Stimulated activated CD8-positive, alpha-beta memory T cell treated with anti-CD3 and anti-CD28 coated beads, Interleukin-12 subunit alpha, Interleukin-12 subunit beta, amount 100 ng/mL, for 24 hours (primary cell): ENCODE measurements around the gene CHPF.

Source experiments
- DNase-seq: peaks from one replicate; pipeline ENCODE4 v3.0.0-alpha.2; 2020; ENCODE audit errors: extremely low read depth

The CHPF gene

DNA sequence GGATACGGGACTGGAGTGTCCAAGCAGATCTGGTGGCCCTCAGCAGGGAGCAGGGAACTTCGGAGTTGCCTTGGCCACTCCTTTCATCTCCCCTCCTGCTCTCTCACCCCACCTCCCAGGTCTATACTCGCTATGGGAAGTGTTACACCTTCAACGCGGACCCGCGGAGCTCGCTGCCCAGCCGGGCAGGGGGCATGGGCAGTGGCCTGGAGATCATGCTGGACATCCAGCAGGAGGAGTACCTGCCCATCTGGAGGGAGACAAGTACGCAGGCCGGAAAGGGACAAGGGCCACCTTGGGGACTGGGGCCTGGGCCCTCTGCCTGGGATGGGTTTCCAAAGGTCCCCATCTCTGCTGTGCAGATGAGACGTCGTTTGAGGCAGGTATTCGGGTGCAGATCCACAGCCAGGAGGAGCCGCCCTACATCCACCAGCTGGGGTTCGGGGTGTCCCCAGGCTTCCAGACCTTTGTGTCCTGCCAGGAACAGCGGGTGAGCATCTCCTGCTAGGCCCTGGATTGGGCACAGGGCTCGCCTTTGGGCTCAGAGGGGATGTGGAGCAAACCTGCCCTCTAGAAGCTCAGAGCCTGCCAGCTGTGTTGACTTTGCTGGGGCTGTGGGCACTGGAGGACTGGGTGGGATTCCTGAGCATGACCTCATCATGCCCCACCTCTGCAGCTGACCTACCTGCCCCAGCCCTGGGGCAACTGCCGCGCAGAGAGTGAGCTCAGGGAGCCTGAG lies 11.8 kb downstream of the CHPF start:
- no peak for DNase-seq

DNA sequence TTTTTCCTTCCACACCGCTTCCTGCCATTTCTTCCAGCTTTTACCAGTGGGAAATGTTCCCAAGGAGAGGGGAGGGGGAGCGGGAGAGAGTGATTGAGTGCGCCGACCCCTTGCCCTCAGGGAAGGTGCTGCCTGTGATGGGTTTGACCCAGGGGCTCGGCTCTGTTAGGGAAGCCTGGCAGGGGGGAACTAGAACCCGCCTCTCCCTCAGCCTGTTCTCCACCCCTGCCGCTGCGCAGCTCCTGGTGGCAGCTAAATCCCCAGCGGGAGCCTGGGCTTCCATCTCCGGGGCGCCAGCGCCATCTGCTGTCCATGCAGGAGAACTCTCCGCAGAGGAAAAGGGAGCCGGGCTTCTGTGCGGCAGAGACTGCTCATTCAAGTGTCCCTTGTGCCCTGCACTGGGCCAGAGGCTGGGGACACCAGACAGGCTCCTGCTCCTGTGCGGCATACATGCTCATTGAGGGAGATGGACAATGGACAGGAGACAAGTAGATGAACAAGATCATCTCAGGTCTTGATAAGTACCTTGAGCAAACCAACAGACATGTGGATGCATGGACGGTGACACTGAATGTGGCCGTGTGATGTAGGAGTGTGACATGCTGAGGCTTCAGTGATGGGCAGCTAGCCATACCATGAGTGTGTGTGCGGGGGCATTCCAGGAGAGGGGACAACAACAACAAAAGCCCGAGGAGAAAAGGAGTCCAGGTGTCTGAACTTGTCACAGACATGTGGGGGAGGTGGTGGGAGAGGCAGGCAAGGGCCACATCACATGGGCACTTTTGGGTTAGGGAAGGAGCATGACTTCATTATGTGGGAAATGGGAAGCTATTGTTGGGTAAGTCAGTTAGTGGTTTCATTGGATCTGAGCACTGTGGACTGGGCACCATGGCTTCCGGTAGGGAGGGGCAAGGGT lies 13.3 kb downstream of the CHPF start:
- peak; percentile 52 for DNase-seq

DNA sequence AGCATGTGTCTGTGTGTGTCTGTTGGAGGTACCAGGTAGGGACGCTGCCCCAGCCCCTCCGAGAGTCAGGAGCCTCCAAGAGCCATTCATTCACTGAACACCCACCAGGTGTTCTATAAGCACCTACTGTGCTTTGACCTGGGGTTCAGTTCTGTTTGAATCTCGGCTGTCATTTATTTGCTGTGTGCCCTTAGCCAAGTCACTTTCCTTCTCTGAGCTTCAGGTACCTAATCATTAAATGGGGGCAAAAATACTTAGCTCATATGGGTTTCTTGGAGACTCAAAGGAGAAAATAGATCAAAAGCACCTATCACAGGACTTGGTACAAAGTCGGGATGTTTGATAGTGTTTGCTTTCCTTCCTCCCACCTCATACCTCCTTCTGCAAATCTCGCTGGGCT lies 16.1 kb downstream of the CHPF start:
- no peak for DNase-seq

DNA sequence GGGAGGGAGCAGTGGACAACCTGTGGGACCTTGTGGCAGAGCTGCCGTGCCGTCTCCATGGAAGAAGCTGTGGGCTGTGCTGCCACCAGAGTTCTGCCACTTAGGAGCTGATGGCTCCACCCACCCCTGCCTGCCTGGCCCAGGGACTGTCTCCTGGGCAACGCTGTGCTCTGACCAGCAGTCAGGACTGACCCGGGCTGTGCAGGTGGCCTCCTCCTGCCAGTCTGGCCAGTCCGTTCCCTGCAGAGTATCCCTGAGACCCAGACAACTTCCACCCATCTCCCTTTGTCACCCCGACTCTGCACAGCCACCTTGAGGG lies 16.6 kb downstream of the CHPF start:
- DNase-seq = no peak

DNA sequence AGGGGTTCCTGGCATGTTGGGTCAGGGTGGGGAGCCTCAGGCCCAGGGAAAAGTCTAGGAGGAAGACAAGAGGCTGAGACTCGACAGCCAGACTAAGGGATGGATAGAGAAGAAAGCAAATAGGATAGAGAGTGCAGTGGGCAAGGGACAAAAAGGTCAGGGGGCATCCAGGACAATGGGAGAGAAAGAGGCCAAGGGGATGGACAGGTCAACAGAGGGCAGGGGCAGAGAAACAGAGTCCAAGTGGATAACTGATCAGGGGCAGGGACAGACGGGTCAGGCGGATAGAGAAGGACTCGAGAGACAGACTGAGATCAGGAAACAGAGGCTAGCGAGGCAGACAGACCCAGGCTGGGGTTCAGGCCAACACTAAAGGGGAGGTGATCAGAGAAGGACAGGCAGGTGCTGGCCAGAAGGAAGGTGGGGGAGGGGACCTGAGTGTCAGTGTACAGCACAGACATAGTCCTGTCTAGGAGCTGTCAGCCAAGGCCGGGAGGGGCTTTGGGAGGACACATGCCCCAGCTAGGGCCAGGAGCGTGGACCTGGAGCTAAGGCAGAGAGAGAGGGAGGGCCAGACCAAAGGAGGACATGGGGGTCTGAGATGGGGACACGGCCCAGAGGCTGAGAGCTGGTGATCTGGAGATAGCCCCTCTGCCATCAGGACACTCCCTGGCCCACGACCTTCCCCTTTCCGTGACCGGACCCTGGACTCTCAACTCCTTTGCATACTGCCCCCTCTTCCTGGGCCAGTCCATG lies 17.1 kb downstream of the CHPF start:
- DNase-seq = no peak

DNA sequence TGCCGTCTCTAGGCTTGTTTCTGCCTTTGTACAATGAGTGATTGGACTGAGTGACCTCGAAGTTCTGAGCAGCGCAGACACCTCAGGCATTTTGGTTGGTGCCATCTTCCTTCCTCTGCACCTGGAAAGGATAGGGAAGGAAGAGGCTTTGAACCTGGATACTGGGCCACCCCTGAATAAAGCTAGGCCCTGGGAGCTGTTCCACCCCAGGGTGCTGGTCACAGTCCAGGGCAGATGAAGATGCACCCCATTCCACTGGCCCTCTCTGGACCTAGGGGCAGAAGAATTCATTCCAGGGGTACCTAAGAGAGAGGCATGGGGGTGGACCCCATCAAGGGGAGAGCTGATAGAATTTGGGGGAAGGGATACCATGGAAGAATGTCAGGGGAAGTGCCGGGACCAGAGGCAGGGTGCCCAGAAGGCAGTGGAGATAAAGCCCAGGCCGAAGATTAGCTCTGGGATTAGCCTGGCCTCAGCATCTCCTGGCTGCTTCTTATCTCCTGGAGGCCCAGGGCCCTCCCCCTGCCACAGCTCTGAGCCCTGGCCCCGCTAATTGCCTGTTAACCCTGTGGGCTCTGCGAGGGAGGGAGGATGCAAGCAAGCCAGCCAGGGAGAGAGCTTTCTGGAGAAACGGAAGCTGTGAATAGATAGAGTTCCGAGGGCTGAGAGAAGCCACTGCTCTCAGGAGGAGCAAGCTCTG lies 17.9 kb downstream of the CHPF start:
- no peak for DNase-seq

DNA sequence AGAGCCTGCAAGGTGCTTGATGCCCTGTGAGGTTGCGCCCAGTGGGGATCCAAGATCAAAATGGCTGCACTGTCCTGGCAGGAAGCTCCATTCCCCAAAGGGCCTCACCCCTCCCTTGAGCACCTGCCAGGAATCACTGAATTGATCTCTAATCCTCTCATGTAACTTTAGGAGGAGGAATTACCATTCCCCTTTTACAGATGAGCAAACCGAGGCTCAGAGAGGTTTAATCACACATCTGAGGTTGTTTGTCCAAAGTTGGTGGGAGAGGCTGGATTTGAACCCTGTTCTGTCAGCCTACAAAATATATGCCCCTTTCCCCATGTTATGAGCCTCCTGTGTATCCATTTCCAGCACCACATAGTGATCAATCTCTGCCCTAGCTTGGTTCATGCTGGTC lies 18.8 kb downstream of the CHPF start:
- no peak for DNase-seq

DNA sequence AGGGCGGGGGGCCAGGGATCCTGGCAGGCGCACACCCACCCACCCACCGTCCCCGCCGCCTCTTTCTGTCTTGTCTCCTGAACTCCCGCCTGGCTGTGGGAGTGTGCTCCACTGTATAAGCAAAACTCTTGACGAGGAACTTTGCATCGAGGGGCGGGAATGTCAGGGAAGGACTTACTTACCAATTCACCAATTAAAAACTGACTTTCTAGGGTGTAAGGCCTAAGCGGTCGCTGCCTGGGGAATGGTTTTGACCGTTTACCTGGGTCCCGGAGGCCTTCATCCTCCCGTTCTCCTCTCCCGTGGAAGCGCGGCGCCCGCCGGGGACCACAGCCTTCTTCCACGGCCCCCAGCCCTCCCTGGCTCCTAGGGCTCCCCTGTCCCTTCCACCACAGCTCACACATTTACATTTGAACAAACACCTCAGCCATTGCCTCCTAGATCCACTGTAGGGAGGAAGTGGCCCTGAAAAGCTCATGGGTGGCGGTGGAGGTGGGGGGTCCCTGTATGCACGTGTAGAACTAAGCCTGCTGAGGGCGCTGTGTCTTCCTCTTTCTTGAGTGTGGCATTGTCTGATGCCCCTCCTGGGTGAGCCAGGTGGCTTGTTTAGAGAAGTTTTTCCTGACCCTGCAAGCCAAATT lies 20.5 kb downstream of the CHPF start:
- no peak for DNase-seq

DNA sequence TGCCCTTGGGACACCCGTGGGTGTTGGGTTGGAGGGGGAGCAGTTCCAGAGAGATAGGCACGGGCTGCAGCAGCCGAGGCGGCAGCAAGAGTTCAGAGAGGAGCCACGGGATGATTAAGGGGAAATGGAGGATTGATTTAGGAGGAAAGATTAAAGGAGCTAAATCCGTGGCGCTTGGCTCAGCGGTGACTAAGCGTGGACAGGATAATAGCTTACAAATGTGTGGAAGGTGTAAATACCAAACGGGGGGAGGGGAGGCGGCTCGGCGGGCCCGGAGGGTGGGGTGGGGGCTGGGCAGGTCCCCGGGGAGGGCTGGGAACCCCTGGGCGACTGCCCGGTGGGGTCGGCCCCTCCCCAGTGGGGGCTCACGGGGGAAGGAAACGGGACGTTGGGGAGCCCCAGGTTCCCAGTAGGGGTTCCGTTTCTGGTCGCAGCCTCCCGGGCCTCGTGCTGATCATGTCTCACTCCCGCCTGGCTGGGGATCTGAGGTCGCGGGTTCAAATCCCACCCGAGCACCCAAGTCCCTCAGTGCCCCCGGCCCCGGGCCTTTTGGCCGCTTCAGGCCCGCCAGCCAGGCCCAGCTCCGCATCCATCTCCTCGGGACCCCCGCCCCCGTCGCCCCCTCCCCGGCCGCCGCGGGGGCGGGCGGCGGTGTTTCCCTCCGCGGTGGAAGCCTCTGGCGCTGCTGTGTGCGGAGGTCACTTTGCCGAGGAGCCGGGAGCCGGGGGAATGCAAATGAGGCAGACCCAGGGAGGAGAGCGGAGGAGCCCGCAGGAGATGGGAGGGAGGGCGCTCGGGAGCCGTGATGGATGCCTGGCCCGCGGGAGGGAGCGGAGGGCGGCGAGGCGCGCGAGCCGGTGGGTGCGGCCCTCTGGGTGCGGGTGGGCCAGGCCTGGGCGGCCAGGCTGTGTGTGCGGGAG lies 21.2 kb downstream of the CHPF start:
- DNase-seq = no peak

DNA sequence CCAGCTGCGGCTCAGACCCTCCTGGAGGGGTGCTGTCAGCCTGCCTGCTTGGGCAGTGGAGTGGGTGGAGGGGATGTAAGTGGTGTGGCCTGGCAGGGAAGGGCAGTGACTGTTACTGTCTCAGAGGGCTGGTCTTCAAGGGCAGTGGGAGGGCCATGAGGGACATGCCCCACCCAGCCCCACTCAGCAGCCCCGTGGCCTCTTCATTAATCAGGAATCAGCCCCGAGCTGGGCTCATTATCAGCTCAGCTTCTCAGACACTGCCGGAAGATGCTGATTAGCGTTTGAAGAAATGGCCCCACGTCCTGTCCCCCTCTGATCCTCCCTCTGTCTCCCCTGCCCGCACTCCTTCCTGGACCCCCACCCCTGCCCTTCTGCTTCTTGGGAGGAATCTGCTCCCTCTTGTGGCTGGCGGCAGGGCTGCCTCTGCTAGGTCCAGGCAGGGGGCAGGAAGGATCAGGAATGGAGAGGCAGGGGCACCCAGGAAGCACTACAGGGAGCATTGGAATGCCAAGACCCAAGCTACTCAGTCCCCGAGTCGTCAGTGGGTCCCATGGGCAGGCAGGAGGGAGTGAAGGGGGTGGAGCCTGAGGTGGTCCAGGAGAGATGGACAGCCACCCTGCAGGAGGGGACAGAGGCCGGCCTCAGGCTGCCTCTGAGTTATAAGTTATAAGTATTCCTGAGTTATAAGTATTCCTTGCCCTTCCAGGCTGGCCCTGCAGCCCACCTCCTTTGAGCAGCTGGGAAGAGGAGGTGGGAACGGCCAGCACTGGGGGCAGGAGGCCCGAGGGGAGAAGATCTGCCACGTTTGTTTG lies 22.3 kb downstream of the CHPF start:
- DNase-seq = no peak

DNA sequence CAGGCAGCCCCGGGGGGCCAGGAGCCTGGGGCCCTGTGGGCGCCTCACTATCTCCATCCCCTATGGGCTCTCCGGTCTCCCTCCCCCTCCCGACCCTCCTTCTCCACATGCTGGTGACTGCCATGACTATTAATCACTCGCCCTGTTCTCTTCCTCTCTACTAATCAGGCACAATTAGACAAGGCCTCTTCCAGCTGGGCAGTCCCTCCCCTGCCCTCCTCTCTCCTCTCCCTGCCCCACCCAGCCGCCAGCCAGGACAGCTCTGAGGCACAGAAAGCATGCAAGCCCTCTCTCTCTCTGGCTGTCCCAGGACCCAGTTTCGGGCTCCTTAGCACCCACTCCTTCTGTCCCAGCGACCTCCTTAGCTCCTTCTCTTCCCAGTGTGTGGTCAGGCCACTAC lies 23.5 kb downstream of the CHPF start:
- DNase-seq = no peak

DNA sequence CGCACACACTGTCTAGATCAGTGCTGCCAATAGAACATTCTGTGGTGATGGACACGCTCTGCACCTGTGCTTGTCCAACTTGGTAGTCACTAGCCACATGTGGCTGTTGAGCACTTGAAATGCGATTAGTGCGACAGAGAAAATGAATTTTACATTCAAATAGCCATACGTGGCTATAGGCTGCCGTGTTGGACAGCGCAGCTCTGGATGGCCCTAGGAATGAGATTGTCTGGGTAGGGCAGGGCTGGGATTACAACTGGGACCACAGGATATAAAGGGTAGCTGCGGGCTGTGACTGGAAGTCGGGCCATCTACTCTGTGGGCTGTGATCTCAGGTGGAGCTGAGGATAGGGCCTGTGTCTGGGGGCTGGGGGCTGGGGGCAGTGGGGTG lies 24.1 kb downstream of the CHPF start:
- no peak for DNase-seq

DNA sequence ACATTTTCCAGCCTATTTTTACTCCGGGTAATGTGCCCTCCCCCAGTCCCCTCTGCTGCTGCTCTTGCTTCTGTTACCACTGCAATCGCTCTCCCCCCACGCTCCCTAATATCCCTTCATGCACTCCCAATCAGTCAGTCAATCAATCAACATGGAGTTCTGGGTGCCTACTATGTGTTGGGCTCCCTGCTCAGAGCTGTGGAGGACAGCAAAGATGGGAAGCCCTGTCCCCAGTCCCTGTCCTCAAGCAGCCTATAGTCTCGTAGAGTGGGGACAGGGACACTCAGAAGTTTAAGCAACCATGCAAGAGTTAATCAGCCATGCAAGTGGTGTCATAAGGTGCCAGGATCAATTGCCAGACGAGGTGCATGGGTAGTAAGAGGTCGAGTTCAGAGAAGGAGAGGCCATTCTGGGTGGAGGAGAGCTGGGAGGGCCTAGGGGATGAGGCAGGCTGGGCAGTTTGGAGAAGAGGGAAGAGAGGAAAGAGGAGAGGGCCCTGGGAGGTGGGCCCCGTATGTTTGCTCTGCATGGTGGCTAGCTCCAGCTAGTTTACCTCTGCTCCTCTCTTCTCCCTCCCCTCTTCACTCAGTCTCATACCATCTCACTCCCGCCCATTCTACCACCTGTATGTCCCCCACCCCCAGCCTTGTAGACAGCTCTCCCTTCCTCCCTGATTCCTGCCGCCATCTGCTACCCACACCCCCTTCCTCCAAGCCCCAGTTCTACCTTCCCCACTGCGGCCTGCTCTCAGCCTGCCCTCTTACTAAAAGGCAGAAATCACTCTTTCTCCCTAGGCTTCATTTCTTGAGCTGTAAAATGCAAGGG lies 25.4 kb downstream of the CHPF start:
- no peak for DNase-seq

DNA sequence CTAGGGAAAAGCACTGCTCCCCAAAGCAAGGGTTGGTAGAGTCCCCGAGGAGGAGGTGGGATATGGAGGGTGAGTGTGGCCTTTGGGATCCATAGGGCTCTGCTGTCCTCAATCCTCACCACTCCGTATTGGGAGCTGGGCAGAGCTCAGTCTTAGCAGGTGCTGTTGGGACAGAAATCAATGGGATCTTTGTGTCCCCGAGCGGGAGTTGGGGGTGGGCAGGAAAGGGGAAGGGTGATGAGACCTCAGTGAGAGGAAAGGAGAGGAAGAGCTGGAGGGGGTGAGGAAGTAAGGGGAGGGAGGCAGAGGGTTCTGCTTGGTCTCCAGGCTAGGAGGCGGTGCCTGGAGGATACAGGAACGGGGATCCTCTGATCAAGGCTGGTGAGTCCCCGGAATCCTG lies 26.7 kb downstream of the CHPF start:
- DNase-seq = no peak

DNA sequence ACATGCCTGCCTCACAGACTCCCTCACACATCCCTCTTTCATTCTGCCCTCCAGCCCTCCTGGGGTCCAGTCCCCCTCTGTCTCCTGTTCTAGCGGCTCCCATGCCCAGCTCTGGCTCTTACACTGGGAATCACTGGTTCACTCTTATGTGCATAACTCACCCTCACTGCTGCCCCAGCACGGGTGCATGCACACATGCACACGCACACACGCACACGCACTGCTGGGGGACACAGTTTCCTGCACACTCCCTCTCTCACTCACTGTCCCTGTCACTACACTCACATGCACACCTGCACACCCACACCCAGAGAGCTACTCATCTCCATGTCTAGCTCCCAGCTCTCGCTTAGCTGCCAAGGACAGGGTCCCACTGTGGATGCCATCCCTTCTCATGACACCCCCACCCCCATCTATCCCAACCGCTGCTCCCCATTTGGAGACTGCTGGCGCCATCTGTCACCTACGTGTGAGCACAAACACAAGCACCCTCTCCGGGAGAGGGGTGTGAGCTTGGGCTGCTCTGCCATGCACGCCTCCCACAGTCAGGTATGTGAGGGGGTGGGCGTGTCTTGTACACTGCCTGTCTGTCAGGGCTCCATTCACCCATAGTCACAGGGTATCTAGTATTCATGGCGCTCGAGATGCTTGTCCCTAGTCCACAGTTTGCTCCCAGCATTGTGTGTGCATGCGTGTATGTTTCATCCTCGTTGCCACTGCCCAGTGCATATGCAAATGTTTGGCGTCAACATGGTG lies 27.6 kb downstream of the CHPF start:
- no peak for DNase-seq

DNA sequence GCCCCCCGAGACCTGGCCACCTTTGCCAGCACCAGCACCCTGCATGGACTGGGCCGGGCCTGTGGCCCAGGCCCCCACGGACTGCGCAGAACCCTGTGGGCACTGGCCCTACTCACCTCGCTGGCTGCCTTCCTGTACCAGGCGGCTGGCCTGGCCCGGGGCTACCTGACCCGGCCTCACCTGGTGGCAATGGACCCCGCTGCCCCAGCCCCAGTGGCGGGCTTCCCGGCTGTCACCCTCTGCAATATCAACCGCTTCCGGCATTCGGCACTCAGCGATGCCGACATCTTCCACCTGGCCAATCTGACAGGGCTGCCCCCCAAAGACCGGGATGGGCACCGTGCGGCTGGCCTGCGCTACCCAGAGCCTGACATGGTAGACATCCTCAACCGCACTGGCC lies 28.8 kb downstream of the CHPF start:
- no peak for DNase-seq

DNA sequence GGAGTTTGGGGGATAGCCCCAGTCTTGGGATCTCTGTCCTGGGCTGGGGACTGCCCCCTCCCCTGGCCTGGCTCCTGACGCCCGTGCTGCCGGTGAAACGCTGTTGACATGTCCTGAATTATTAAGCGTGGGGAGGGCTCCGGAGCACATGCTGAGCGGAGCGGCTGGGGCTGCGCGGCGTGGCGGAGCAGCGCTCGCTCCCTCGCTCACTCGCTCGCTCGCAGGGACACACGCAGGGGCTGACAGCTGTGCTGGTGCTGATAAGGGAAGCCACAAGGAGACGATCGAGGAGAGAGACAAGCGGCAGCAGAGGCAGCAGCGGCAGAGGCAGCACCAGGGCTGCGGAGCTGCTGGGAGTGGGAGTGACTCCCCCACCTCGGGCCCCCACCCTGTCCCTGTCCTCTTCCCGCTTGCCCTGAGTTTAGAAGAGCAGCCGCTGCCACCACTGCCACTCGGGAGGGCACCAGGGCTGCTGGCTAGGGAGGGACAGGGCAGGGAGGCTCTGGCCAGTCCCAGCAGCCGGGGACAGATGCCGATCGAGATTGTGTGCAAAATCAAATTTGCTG lies 29.3 kb downstream of the CHPF start, which contains the start of gene ASIC4:
TSS of gene ASIC4 (plus strand) at position 287 of the 566 bp plus-strand sequence. CDS start at position 530, 243 bp downstream.
- DNase-seq = no peak
